COLO829 (cell line): ENCODE data around the gene DNASE2.

Source experiments
- DNase-seq: peaks from one replicate; pipeline ENCODE4 v3.0.0; 2012; ENCODE audit warnings: low spot score

The DNASE2 gene

DNA sequence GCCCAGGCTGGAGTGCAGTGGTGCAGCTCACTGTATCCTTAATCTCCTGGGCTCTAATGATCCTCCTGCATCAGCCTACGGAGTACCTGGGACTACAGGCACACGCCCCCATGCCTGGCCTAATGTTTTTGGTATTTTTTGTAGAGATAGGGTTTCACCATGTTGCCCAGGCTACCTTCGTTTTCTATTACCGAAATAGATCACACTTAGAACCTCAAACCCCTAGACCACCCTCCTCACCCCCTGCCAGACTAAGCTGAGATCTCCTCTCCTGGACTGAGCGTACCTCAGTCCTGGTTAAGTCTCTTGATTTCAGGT is 5.4 kb upstream of the DNASE2 start:
- DNase-seq: no peak

DNA sequence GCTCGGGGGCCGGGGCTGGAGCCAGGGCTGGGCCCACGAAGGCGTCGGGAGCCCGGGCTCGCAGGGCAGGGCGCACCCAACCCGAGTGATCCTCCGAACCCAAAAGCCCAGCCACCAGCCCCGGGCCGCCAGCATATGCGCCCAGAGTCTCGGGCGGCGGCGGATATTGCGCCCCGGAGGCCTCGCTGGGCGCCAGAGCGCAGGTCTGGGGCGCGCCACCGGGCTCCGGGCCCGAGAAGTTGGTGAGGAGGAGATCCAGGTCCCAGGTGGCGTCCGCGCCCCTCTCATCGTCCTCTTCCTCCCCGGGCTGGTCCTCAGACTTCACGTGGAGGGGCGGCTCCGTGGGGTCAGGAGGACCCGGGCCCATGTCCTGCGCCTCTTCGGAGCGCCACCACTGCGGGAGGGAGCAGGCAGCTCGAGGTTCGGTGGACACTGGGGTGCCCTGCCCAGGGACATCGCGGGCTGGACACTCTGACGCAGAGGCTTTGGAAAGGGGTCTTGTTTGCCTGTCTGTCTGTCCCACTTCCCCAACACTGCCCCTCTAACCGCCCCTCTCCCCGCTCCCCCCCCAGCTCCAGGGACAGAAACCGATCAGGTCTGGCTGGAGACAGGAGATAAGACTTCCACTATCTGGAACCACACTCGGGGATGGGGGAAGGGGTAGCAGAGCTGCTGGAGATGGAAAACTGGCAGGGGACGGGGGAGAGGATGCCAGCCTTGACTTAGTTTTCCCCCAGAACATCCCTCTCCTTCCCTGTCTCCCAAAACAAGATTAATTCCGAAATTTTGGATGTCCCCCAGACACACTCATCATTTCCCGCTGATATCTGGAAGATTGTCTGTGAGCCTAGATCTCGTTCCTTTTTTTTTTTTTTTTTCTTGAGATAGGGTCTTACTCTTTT is 4.8 kb upstream of the DNASE2 start:
- no peak for DNase-seq

DNA sequence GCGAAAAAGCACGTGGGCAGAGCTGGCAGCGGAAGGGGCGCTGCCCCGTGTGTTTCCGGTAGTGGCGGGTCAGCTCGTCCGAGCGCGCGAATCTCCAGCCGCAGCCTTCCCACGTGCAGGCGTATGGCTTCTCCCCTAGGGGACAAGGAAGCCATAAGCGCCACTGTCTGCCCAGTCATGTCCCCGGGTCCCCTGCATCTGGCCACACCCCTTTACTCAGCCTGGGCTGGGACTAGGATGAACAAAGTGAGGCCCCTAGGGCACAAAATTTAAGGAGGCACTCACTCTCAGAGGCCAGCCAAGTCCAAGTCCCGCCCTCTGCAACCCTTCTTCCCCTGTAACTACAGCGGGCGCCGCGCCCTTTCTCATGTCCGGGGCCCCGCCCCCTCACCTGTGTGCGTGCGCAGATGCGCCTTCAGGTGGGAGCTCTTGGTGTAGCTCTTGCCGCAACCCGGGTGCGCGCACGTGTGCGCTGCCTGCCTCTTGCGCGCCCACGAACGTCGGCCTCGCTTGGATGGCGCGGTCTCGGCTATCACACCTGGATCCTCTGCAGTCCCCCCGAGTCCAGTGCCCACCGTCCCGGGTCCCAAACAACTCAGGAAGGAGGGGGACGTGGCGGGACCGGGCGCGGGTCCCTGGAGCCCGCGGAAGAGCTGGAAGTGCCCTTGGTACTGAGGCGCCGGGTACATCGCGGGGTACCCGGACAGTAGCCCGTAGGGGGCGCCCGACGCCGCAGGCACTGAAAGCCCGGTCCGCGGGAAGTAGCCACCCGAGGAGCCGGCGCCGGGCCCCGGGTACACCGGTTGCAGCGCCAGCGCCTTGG is 3.9 kb upstream of the DNASE2 start:
- no peak for DNase-seq

DNA sequence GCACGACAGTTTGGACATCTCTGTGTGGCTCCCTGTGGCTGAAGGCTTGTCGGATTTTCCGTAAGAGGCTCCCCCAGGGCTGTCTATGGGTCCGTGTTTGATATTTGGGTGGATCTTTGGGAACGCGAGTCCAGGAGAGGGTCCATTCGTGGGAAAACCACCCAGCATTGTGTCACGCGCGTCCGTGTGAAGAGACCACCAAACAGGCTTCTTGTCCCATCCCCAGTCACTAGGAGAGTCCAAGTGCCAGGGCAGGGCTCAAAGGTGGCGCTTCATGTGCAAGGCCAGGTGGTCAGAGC is 3.3 kb upstream of the DNASE2 start:
- DNase-seq: no peak

- DNase-seq: no peak
Observed at GRCh38 chr19:12884202-12884601, 3.0 kb upstream of the DNASE2 start.

DNA sequence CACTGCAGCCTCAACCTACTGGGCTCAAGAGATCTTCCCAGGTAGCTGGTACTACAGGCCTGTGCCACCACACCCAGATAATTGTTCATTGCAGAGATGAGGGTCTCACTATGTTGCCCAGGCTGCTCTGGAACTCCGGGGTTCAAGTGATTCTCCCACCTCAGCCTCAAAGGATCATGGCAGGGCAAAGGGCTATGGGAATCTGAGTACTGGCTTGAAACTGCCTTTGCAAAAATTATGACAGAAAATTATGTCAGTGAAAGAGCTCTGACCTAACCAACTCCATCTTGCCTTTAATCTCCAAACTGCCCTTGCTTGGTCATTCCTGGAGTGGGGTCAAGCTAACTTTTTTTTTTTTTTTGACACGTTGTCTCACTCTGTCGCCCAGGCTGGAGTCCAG is 1.3 kb upstream of the DNASE2 start:
- no peak for DNase-seq

DNA sequence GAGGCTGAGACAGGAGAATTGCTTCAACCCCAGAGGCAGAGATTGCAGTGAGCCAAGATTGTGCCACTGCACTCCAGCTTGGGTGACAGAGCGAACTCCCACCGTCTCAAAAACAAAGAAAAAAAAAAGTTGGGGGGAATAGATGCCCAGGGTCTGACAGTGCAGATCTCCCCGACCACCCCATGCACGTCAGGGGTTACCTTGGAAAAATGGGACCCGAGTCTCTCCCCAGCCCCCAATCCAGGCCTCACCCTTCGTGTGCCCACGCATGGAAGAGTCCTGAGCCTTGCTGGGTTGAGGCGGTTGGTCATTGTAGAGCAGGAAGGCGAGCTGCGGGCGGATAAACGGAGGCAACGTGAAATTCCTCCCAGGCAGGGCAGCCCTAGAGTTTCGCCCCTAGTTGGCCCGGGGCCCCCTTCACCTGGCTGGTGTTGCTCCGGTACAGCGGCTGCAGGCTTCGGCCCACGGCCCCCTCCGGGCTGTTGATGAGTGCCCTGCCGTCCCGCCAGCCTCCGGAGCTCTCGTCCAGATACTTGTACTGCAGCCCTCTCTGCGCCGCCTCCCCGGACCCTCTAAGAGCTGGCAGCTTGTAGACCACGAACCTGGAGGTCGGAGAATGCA is 588 bp downstream of the DNASE2 start:
- no peak for DNase-seq

DNA sequence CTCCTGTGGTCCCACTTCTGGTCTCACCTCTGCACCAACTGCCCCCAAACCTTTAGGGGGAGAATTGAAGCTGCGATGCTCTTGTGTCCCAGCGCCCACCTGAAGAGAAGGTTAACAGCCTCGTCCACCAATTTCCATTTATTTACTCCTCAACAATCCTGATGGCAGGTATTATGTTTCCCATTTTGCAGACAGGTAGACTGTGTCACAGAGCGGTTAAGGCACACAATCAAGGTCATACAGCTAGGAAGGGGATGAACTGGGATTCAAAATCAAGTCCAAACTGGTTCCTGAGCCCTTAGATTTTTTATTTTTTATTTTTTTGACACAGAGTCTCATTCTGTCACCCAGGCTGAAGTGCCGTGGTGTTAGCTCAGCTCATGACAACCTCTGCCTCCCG is 6.2 kb downstream of the DNASE2 start:
- DNase-seq: no peak

- DNase-seq: no peak
Observed at GRCh38 chr19:12873891-12874745, 7.1 kb downstream of the DNASE2 start.

GRCh38 chr19:12872941-12873890 is 8.0 kb downstream of the DNASE2 start:
- DNase-seq: peak; percentile 84

- no peak for DNase-seq
Observed at GRCh38 chr19:12872255-12872654, 9.0 kb downstream of the DNASE2 start.

GRCh38 chr19:12871681-12872080 is 9.6 kb downstream of the DNASE2 start:
- no peak for DNase-seq

DNA sequence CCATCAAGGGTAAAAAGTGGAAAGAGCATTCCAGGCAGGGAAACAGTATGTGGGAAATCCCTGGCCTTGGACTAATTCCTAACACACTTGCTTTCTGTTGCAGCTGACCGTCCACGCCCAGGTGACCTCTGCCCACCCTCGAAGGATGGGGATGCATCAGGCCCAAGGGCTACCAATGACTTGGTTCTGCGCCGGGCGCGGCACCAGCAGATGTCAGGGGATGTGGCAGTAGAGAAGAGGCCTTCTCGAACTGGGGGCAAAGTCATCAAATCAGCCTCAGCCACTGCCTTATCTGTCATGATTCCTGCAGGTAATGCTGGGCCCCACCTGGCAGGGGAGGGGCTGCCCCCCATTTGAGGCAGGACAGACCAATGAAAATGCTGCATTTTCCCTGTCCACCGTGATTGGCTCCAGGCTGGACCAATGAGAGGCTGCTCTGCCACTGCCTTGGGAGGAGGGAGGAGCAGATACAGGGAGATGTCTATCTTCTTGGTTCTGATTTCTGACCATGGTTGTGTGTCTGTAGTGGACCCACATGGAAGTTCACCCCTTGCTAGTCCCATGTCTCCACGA is 12.6 kb downstream of the DNASE2 start:
- no peak for DNase-seq

DNA sequence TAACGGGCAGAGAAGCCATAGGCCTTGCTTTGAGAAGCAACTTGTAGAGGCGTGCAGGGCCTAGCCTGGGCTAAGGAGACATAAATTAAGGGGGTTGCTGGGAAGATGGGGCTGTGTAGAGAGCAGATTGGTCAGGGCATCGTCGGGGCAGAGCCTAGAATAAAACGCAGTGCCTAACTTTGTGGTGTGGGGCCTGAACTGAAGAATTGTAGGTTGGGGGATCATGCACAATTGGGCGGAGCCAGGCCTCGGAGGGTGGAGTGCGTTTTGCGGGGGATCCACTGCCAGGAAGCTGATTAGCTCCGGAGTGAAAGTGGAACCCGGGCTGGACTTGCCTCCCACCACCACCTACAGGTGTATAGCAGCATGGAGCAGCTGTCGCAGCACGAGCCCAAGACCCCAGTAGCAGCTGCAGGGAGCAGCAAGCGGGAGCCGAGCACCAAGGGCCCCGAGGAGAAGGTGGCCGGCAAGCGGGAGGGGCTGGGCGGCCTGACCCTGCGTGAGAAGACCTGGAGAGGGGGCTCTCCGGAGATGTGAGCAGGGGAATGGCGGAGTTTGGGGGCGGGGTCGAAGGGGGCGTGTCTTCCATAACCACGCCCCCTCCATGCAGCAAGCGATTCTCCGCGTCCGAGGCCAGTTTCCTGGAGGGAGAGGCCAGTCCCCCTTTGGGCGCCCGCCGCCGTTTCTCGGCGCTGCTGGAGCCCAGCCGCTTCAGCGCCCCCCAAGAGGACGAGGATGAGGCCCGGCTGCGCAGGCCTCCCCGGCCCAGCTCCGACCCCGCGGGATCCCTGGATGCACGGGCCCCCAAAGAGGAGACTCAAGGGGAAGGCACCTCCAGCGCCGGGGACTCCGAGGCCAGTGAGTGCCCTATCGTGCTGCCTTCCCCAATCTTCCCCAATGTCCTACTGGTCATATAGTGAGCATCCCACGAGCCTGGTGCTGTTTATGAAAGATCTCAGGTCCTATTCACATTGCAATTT is 13.8 kb downstream of the DNASE2 start:
- DNase-seq: peak; percentile 74

DNA sequence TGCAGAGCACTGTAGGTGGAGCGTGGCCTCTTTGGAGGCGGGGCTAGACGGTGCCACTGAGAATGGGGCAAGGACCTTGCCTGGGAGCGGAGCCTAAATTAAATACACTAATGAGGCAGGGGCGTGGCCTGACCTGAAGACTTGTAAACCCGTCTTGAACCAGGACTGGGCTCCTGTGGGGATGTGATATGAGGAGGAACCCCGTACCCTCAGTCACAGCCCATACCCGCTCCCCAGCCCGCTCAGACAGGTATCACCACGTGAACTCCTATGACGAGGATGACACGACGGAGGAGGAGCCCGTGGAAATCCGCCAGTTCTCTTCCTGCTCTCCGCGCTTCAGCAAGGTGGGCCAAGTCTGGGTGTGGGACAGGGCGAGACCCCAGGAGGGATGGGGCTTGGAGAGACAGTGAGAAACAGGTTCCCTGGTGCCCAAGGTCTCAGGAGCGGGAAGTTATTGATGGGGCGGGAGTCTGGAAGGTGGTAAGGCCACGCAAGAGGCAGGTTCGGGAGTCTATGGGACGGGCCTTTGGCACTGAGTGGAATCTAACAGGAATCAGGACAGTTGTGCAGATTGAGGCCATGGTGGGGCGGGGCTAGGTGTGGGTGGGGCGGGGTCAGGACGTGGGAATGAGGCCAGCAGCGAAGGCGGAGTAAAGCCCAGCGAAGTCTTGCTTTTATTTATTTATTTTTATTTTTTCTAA is 14.7 kb downstream of the DNASE2 start:
- DNase-seq: no peak

- no peak for DNase-seq
Observed at GRCh38 chr19:12865746-12866415, 15.4 kb downstream of the DNASE2 start.

DNA sequence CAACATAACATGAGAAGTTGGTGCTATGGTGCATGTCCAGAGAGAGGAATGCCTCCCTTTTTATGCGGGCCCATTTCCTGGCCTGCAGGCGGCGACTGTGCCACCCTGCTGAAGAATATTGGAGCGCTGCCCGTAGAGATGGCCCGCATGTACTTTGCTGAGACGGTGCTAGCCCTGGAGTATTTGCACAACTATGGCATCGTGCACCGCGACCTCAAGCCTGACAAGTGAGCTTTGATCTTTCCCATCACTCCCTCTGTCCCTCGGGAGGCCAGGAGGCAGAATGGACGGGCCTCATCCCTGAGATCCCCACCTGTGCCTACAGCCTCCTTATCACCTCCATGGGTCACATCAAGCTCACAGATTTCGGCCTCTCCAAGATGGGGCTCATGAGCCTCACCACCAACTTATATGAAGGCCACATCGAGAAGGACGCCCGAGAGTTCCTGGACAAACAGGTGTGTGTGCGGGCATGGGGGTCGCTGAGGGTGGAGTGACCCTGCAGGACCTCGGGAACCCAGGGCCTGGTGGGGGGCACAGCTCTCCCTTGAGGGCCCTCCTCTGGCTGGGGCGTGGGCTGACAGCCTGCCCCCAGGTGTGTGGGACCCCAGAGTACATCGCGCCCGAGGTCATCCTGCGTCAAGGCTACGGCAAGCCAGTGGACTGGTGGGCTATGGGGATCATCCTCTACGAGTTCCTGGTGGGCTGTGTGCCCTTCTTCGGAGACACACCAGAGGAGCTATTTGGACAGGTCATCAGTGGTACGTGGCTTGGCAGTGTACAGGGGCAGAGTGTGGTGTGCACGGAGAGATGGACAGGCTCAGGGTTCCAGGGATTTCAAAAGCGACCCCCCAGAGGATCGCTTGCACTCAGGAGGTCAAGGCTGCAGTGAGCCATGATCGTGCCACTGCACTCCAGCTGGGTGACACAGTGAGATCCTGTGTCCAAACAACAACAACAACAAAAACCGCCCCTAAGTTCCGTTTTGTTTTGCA is 16.2 kb downstream of the DNASE2 start:
- no peak for DNase-seq
